Activated CD4-positive, alpha-beta T cell treated with anti-CD3 and anti-CD28 coated beads, Interleukin-2, amount 50 U/mL, for 48 hours (primary cell): Measurements from ENCODE around the gene DGKB.
"Not testable (repeated sequence)": the region's sequence is repeated elsewhere in the genome, so short reads cannot be mapped to it uniquely, and the experiment has no call there.

Experiments used
- DNase-seq, 2 experiments: peaks; one replicate each; pipeline ENCODE4 v3.0.0-alpha.2; 2020

The DGKB gene

DNA sequence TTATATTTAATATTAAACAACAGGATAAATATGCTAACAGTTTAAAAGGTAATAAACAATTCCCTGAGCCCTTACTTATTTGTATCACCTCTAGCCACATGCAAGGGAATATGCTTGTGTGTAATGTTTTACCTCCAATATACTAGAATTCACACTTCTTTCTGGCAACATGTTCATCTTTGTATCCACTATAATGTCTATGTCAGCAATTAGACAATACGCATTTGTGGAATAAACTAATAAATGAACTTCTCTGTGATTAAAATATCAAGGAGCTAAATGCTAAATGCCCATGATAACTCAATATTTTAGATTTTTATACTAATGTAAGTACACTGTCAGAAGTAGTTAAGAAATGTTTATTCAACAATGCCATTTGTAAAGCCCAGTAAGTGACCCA lies 350.5 kb downstream of the DGKB start:
- no peak for DNase-seq

GRCh38 chr7:14551310-14551709 lies 351.2 kb downstream of the DGKB start:
- DNase-seq: no peak

GRCh38 chr7:14542624-14543023 lies 359.9 kb downstream of the DGKB start:
- DNase-seq: no peak

DNA sequence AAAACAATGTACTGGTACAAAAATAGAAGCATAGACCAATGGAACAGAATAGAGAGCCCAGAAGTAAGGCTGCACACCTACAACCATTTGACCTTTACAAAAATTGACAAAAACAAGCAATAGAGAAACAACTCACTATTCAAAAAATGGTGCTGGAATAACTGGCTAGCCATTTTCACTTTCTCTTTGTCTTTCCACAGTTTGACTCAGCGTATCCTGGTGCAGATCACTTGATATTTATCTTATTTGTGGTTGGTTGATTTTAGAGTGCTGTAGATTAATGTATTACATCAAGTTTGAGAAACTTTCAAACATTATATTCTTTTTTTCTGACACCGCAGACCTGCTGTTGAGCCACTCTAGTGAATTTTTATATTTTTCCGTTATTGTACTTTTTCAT lies 381.4 kb downstream of the DGKB start:
- DNase-seq: no peak

DNA sequence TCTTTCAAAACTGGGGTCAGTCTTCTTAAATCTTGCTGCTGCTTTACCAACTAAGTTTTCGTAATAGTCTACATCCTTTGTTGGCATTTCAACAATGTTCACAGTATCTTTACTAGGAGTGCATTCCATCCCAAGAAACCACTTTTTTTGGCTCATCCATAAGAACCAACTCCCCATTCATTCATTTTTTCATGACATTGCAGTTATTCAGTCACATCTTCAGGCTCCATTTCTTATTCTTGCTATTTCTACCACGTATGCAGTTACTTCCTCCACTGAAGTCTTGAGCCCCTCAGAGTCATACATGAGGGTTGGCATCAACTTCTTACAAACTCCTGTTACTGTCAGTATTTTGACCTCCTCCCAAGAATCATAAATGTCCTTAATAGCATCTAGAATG lies 392.3 kb downstream of the DGKB start:
- no peak for DNase-seq

DNA sequence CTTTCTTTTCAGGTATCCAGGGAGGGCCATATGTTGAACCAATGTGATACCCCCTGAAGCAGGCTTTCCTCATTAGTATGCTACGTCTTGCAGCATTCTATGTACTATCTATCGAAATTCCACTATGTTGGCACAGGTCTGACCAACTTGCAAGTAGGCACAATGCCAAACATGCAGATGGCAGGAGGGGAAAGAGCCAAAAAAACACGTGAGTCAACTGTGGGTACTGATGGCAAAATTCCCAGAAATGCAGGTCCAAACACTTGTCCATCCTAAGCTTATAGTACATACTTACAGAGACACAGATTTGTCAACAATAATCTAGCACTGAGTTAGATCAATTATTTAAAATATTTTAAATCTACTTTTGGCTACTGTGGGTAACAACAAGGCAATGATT lies 394.9 kb downstream of the DGKB start:
- no peak for DNase-seq

DNA sequence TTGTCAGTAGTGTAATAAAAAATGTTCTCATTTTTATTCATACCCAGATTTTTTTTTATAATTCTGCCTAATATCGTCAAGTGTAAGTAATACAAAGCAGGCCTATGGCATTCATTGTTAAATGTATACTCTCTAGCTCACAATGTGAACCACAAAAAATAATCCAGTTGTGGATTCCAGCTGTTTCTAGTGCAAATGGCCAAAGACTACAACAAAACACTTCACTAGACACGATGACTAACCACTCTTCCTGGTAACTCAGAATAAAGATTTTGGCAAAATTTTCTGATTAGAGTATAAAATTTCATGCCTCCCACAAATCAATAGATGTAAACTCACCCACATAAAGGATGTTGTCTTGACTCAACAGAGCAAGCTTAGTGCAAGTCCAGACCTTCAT lies 396.6 kb downstream of the DGKB start:
- DNase-seq: no peak

GRCh38 chr7:14504134-14504533 lies 398.4 kb downstream of the DGKB start:
- no peak for DNase-seq

GRCh38 chr7:14503623-14504022 lies 398.9 kb downstream of the DGKB start:
- DNase-seq: no peak

- DNase-seq: no peak
These were observed 401.1 kb downstream of the DGKB start for GRCh38 chr7:14501436-14501835.

- DNase-seq: no peak
These were observed 405.2 kb downstream of the DGKB start for GRCh38 chr7:14497390-14497789.

- DNase-seq: no peak
These were observed 406.9 kb downstream of the DGKB start for GRCh38 chr7:14495633-14496032.

GRCh38 chr7:14487701-14488395 lies 414.7 kb downstream of the DGKB start:
- no peak for DNase-seq

GRCh38 chr7:14483663-14484062 lies 418.9 kb downstream of the DGKB start:
- no peak for DNase-seq

DNA sequence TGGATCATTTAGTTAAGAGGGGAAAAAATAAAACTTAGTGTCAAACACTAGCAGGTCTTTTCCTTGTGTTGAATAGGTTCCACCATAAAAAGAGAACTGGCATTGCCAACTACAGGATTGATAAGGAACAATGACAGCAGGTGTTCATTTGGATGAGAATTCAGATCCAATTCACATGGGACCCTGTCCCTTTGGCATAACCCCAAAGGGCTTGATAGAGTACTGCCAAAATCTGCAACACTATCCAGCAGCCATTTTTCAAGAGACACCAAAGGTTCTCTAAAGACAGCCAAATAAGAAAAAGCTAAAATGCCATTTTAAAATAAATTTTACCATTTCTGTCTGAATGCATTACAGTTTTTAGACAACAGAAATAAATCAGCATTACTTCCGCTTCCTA lies 422.3 kb downstream of the DGKB start:
- no peak for DNase-seq

- no peak for DNase-seq
These were observed 423.6 kb downstream of the DGKB start for GRCh38 chr7:14478834-14479510.

DNA sequence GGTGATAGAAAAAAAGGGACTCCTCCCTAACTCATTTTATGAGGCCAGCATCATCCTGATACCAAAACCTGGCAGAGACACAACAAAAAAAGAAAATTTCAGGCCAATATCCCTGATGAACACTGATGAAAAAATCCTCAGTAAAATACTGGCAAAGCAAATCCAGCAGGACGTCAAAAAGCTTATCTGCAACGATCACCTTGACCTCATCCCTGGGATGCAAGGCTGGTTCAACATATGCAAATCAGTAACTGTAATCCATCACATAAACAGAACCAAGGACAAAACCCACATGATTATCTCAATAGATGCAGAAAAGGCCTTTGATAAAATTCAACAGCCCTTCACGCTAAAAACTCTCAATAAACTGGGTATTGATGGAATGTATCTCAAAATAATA lies 440.8 kb downstream of the DGKB start:
- DNase-seq: not testable (repeated sequence)

- DNase-seq: not testable (repeated sequence)
These were observed 443.7 kb downstream of the DGKB start for GRCh38 chr7:14458846-14459245.

- DNase-seq: peak; percentile 26 to 54
These were observed 444.7 kb downstream of the DGKB start for GRCh38 chr7:14457568-14458453.

- DNase-seq: no peak
These were observed 453.3 kb downstream of the DGKB start for GRCh38 chr7:14449291-14449690.

DNA sequence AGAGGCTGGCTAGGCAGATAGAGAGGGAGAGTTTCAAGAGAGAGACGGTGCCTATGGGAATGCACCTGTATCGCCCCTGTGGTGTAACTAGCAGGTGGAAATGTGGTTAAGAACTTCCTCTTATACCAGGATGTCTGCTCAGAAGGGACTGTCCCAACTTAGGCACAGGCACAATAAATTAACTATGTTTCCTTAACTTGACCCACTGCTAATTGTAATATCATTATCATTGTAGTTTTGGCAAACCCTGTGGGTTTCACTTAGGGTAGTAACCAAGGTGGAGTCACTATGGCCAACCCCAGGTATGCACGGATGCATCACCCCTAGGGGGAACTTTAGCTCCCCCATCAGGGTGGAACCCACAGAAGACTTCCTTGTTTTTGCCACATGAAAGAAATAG lies 455.7 kb downstream of the DGKB start:
- no peak for DNase-seq

DNA sequence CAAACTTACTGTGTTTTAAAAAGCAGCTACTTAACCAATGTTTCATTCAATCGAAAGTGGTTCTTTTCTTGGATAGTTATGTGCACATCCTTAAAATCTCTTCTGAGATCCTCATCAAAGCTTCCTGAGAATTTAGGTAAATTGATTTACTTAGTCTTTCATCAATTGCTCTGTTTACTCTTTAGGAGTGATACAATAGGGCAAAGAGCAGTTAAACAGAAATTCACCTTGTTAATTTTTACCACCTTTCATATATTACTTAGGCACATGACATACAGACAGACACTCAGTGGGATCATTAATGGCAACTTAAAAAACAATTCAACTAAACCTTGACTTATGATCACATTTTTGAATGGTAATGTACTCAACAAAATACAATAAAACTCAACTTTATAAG lies 456.3 kb downstream of the DGKB start:
- no peak for DNase-seq

DNA sequence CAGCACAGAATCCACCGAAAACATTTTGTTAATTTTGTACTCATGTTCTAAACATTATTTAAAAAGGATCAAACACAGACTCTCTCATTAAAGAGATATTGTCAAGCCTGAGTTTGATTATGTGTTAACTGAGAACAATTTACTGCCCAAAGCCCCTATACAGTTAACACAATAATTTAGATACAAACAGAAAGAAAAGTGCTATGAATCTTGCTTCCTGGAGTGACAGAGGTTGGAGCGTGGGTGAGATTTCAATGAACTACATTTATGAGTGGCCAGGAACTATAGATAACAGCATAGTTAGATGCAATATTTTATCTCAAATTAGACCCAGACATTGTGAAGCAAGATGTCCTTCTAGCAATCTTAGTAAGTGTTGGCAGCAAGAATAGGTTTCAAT lies 464.2 kb downstream of the DGKB start:
- DNase-seq: no peak

GRCh38 chr7:14436878-14437277 lies 465.7 kb downstream of the DGKB start:
- DNase-seq: no peak
